Left hindlimb (tissue), 1 donor: ENCODE data around the gene DDX46.
"Not testable (repeated sequence)": the region's sequence is repeated elsewhere in the genome, so short reads cannot be mapped to it uniquely, and the experiment has no call there.

Experiments used
- DNase-seq: peaks from one replicate; pipeline ENCODE4 v3.0.0-alpha.2; 2018

Gene DDX46

DNA sequence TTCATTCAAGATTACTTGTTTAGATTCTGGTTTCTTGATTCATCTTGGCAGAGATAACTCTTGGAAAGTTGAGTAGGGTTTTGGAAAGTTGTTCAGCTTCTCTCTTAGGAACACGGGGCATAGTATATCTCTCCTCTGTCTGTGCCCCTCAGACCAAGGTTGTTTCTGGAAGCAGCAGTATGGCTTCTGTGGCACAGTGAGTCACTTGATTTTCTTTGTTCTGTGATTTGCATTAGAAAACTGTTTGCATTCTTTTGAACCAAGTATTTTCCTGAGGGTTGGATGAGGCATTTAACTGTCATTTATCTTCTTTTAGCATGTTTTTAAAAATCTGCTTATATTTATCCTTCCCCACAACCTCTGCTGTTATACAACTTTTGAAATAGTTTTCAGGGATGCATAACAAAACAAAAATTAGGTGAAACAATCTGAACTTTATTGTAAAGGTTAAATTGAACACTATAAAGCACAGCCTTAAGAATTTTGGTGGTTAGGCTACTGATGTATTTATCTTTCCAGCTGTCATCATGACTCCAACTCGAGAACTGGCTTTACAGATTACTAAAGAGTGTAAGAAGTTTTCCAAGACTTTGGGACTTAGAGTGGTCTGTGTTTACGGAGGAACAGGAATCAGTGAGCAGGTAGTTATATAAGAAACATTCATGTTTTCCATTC lies 26.5 kb downstream of the DDX46 start:
- no peak for DNase-seq

DNA sequence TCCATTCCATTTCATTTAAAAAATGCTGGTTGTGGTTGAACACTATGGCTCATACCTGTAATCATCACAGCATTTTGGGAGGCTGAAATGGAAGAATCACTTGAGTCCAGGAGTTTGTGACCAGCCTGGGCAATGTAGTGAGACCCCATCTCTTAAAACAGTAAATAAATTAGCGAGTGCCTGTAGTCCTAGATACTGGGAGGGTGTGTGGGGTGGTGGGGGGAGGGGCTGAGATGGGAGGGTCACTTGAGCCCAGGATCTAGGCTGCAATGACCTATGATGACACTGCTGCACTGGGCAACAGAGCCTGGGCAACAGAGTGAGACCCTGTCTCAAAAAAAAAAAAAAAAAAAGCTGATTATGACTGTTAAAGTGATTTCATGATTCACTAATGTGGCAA lies 29.1 kb downstream of the DDX46 start:
- DNase-seq: no peak

- DNase-seq: no peak
Measured at GRCh38 chr5:134791580-134791979, 33.0 kb downstream of the DDX46 start.

GRCh38 chr5:134792286-134792685 lies 33.7 kb downstream of the DDX46 start:
- no peak for DNase-seq

DNA sequence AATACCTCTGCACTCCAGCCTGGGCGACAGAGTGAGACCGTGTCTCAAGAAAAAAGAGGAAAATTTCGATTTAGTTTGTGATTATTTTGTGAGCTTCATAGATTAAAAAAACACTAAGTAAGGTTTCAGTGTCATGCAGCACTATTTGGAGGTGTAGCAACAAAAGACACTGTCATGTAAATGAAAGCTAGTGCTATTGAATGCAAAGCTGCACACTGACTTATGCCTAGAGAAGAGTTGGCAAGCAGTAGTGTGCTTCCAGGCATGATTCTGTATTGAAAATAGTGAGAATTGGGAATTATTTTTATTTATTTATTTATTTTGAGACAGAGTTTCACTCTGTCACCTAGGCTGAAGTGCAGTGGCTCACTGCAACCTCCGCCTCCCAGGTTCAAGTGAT lies 34.5 kb downstream of the DDX46 start:
- no peak for DNase-seq

DNA sequence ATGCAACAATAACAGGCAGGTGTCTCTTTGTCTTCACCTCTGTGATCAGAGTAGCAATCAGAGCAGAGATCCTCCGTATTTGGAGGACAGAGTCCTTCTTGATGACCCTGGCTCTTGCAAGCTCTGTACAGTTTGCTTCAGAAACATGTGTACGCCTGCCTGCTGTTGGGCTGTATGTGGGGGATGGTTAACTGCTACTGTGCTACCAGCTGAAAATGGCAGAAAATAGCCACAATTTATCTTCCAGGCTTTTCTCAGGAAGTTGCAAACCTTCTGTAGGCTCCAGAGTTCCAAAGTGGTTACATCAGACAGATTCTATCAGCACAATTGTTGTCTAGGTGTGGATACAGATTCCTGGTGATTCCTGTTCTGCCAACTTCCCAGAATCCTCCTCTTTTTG lies 35.5 kb downstream of the DDX46 start:
- no peak for DNase-seq

DNA sequence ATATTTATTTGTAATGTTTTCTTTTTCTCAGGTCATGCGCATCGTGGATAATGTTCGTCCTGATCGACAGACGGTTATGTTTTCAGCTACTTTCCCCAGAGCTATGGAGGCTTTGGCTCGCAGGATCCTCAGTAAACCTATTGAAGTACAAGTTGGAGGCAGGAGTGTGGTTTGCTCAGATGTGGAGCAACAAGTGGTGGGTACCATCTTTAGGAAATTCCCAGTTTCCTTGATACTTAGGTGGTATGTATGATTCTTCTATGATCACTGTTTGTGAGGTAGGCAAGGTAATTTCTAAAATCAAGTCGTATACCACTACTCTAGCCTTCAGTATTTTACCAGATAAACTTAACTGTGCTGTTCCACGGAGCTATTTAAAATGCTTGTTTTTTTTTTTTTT lies 36.2 kb downstream of the DDX46 start:
- DNase-seq: no peak

DNA sequence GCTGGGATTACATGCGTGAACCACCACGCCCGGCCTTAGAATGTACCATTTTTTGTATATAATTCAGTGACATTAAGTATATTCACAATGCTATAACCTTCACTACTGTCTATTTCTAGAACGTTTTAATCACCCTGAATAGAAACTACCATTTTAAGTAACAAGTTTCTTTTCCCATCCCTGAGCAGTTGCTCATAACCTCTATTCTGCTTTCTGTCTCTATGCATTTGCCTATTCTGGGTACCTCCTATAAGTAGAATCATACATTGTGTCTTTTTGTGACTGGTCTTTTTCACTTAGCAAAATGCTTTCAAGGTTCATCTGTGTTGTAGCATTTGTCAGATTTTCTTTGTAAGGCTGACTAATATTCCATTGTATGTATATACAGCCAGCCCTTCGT lies 39.9 kb downstream of the DDX46 start:
- no peak for DNase-seq

DNA sequence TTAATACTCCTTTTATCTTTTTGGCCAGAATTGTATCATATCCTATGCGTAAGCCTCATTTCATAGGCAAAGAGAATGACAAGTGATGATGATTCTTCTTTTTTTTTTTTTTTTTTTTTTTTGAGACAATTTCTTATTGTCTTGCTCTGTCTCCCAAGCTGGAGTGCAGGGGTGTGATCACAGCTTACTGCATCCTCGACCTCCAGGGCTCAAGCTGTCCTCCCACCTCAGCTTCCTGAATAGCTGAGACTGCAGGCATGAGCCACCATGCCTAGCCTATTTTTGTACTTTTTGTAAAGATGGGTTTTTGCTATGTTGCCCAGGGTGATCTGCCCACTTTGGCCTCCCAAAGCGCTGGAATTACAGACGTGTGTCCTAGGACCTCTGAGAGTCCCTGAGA lies 45.2 kb downstream of the DDX46 start:
- DNase-seq: no peak

DNA sequence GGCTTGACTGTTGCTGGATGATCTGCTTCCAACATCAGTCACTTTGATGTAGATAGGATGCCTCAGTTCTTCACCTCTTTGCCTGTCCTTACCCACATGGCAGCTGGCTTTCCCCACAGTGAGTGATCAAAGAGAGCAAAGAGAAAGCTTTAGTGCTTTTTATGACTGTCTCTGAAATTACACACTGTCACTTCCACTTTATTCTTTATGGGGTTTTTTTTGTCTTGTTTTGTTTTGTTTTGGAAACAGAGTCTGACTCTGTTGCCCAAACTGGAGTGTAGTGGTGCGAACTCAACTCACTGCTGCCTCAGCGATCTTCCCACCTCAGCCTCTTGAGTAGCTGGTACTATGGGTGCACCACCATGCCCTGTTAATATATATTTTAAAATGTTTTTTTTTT lies 54.8 kb downstream of the DDX46 start:
- no peak for DNase-seq

- no peak for DNase-seq
Measured at GRCh38 chr5:134813827-134814226, 55.2 kb downstream of the DDX46 start.

GRCh38 chr5:134817006-134817405 lies 58.4 kb downstream of the DDX46 start:
- DNase-seq: no peak

- DNase-seq: no peak
Measured at GRCh38 chr5:134818776-134819175, 60.2 kb downstream of the DDX46 start.

- DNase-seq: no peak
Measured at GRCh38 chr5:134819407-134819963, 60.9 kb downstream of the DDX46 start.

DNA sequence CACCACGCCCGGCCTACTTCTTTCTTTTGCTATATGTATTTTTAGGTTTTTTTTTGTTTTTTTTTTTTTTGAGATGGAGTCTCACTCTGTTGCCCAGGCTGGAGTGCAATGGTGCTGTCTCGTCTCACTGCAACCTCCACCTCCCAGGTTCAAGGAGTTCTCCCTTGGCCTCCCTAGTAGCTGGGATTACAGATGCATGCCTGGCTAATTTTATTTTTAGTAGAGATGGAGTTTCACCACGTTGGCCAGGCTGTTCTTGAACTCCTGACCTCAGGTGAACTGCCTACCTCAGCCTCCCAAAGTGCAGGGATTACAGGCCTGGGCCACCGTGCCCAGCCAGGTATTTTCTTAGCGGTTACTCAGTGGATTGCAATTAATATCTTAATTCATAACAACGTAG lies 63.3 kb downstream of the DDX46 start:
- DNase-seq: no peak

GRCh38 chr5:134824681-134825080 lies 66.1 kb downstream of the DDX46 start:
- DNase-seq: no peak

DNA sequence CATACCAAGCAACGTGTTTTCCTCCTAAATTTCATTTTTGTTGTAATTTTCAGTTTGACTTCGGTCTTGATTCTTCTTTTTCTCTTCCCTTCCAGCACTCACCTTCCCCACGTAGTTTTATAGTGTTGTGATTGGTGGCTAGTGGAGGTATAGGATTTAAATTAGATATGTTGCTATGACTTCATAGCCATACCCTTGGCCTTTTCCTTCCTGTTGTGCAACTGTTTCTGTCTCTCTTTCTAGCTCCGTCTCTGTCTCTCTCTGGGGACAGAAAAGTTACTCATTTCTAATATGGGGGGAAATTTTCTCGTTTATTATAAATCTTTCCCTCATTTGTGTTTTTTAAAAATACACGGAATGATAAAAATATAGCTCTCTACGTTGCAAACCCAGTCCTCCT lies 66.6 kb downstream of the DDX46 start:
- no peak for DNase-seq

DNA sequence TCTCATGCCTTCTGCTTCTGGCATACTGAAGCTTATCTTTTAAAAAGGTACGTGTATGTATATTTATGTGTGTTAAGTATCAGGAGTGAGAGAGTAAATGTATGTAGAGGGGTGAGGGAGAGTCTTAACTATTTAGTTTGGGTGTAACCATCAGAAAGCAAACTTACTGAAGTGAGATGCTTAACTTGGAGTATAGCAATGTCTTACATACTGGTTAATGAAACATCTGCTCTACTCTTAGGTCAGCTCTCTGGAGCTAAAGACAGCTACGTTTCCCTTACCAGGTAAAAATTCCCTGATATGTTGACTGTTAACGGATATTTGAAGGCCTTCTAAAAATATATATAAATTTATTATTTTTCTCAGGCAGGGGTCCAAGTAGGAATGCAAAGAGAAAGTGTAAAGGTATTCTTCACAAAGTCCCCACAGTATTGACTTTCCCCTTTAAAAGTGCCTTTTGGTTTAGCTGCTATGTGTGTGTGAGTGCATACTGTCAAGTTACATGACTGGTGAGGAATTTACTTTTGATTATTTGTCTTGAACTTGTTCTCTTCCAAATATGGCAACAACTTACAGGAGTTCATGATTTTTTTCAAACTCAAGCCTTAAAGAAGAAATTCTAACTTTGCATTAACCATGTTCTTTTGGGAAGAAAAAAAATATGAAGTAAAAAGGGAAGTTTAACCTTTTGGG lies 74.9 kb downstream of the DDX46 start:
- no peak for DNase-seq

DNA sequence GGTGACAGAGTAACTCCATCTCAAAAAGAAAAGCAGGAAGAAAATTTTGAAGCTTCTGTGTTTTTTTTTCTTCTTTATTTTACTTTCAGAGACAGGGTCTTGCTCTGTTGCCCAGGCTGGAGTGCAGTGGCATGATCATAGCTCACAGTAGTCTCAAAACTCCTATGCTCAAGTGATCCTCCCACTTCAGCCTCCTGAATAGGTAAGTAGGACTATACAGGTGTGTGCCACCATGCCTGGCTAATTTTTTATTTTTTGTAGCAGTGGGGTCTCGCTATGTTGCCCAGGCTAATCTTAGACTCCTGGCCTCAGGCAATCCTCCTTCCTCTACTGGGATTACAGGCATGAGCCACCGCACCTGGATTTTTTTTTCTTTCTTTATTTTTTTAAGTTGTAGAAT lies 77.0 kb downstream of the DDX46 start:
- no peak for DNase-seq

DNA sequence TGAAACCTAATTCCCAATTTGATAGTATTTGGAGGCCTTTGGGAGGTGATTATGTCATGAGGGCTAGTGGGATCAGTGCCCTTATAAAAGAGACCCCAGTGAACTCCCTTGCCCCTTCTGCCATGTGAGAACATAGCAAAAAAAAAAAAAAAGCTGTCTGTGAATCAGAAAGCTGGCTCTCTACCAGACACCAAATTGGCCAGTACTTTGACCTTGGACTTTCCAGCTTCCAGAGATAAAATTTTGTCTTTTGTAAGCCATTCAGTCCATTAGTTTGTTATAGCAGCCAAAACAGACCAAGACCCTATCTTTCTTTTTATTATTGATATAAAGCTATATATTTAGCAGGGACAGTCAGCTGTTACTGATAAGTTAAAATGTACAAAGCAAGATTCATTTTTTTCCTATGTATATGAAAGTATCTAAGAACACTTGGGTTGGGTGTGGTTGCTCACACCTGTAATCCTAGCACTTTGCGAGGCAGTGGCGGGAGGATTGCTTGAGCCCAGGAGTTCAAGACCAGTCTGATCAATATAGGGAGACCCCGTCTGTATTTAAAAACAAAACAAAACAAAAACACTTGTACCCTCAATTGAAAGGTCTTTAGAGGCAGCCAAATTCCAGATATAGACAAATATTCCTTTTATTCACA lies 79.1 kb downstream of the DDX46 start:
- no peak for DNase-seq

DNA sequence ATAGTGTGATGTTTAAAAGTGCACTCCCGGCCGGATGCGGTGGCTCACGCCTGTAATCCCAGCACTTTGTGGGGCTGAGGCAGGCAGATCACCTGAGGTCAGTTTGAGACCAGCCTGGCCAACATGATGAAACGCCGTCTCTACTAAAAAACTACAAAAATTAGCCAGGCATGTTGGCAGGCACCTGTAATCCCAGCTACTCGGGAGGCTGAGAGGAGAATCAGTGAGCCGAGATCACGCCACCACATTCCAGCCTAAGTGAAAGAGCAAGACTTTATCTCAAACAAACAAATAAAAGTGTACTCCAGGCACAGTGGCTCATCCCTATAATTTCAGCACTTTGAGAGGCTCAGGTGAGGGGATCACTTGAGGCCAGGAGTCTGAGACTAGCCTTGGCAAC lies 79.8 kb downstream of the DDX46 start:
- DNase-seq: not testable (repeated sequence)

DNA sequence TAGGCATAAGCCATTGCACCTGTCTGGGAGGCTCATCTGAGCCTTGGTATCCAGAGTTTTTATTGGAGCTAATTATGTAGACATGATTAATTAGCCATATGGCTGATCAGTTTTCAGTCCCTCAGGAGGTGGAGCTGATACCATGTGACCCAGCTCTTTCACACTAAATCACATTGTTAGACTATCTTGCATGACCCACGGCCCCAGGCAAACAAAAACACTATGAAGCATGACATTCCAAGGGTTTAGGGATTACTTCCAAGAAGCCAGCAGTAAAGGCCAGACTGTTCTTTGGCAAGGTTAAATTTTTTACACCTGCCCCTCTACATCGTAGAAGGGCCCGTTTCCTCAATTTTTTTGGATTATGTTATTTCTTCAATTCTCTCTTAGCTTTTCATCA lies 82.2 kb downstream of the DDX46 start:
- no peak for DNase-seq

DNA sequence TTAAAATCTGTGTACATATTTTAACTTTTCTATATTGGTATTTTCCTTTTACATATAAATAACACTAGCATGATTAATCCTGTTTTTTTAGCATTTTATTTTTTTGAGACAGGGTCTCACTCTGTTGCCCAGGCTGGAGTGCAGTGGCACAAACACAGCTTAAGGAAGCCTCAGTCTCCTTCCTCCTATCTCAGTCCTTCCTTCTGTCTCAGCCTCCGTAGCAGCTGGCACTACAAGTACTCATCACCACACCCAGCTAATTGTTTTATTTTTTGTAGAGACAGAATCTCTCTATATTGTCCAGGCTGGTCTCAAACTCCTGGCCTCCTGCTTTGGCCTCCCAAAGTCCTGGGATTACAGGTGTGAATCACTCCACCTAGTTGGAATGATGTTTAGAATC lies 85.7 kb downstream of the DDX46 start:
- DNase-seq: no peak

DNA sequence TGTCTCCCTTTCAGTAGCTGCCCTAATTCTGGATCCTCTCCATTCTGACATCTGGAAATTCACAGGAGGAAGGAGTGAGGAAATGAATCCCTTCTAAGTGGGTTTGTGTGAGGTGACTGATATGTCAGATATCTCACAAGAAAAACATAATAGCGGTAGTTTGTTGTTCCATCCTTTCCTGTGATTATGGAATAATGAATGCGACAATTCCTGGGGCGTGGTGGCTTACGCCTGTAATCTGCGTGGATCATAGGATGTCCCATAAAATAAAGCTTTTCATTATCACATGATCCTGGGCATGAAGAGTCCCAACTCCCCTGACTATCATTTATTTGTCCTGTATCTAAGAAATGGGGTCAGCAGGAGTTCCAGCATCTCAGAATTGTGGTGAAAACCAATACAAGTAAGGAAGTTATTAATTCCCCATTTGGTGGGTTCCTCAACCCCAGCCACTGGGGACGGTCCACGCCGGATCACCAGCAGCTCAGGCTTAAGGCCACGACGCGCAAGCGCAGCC lies 86.8 kb downstream of the DDX46 start:
- DNase-seq: no peak
